ENCODE data around the gene TMSB10.
"Not testable (repeated sequence)": the region's sequence is repeated elsewhere in the genome, so short reads cannot be mapped to it uniquely, and the experiment has no call there.

The TMSB10 gene

GRCh38 chr2:84940088-84940470 lies 34.6 kb downstream of the TMSB10 start:
- no peak for DNase-seq (ENCODE audit: low read depth)

GRCh38 chr2:84940831-84941412 lies 35.5 kb downstream of the TMSB10 start:
- no peak for DNase-seq (ENCODE audit: low read depth)

GRCh38 chr2:84942166-84942565 lies 36.7 kb downstream of the TMSB10 start:
- no peak for DNase-seq (ENCODE audit: low read depth)

- no peak for DNase-seq (ENCODE audit: low read depth)
These were observed 37.5 kb downstream of the TMSB10 start for GRCh38 chr2:84942964-84943421.

- DNase-seq (ENCODE audit: low read depth) = no peak
These were observed 38.9 kb downstream of the TMSB10 start for GRCh38 chr2:84944295-84944909.

GRCh38 chr2:84945838-84946203 lies 40.4 kb downstream of the TMSB10 start:
- DNase-seq (ENCODE audit: low read depth) = not testable (repeated sequence)

- DNase-seq (ENCODE audit: low read depth) = peak; percentile 64
These were observed 41.0 kb downstream of the TMSB10 start for GRCh38 chr2:84946204-84947009.

- no peak for DNase-seq (ENCODE audit: low read depth)
These were observed 41.6 kb downstream of the TMSB10 start for GRCh38 chr2:84947010-84947593.

- no peak for DNase-seq (ENCODE audit: low read depth)
These were observed 48.1 kb downstream of the TMSB10 start for GRCh38 chr2:84953535-84953934.

GRCh38 chr2:84954329-84954728 lies 48.9 kb downstream of the TMSB10 start:
- DNase-seq (ENCODE audit: low read depth) = no peak

All from activated T-cell treated with anti-CD3 and anti-CD28 coated beads for 24 hours (primary cell).